Mesothelial cell of epicardium (in vitro differentiated cells): Measurements from ENCODE around the gene RSRC1. TPM values are rescaled to one million over a fixed set of nuclear protein-coding genes. Genes with fewer than 3 reads are reported as not detected.

Experiments used
- DNase-seq, 2 experiments: peaks; one replicate each; pipeline ENCODE4 v3.0.0; 2021; ENCODE audit warnings: low spot score in 2 of 2; ENCODE audit not compliant: unreplicated experiment in 2 of 2
- H3K27ac Mint-ChIP-seq: 2 replicates; pipeline ENCODE4 v1.8.0; 2021; ENCODE audit warnings: mixed read lengths
- H3K27me3 Mint-ChIP-seq: 2 replicates; pipeline ENCODE4 v1.8.0; 2021; ENCODE audit warnings: low read depth, mixed read lengths
- H3K36me3 Mint-ChIP-seq: 2 replicates; pipeline ENCODE4 v1.8.0; 2021; ENCODE audit warnings: mixed read lengths
- H3K4me1 Mint-ChIP-seq: 2 replicates; pipeline ENCODE4 v1.8.0; 2021; ENCODE audit warnings: mixed read lengths
- H3K4me3 Mint-ChIP-seq: 2 replicates; pipeline ENCODE4 v1.8.0; 2021; ENCODE audit warnings: mild to moderate bottlenecking, moderate library complexity, mixed read lengths
- H3K9me3 Mint-ChIP-seq: 2 replicates; pipeline ENCODE4 v1.8.0; 2021; ENCODE audit warnings: mixed read lengths
- CTCF ChIP-seq: fragments of 200-600 bp; sonication (generic); IDR thresholded peaks from one replicate; pipeline ENCODE4 v1.5.0; 2021; ENCODE audit warnings: antibody characterized with exemption; ENCODE audit not compliant: unreplicated experiment
- total RNA-seq: library from RNA; stranded (reverse); gene quantifications from 3 replicates; pipeline ENCODE4 v1.2.1, GENCODE V29; 2021

RSRC1 gene
- total RNA-seq, 1 donor from 2014 or later = 34.9 TPM

- TF ChIP-seq CTCF = no peak
- Mint-ChIP-seq H3K36me3 (peaks cover 18% of the 10 kb centered on the region), H3K27me3 (no peaks in the 10 kb centered on the region), H3K4me1 (no peaks in the 10 kb centered on the region), H3K4me3 (no peak overlapping the region), H3K9me3 (peaks cover 24% of the 10 kb centered on the region), H3K27ac (no peak overlapping the region)
- no peak for DNase-seq
Measured at GRCh38 chr3:158267015-158267414, 157.1 kb downstream of the RSRC1 start.

- Mint-ChIP-seq H3K27ac (no peak overlapping the region), H3K4me3 (no peak overlapping the region), H3K36me3 (peaks cover 18% of the 10 kb centered on the region), H3K27me3 (no peaks in the 10 kb centered on the region), H3K9me3 (peaks cover 21% of the 10 kb centered on the region), H3K4me1 (no peaks in the 10 kb centered on the region)
- DNase-seq = no peak
- no peak for TF ChIP-seq CTCF
Measured at GRCh38 chr3:158269942-158270341, 160.1 kb downstream of the RSRC1 start.

GRCh38 chr3:158272081-158272480 lies 162.2 kb downstream of the RSRC1 start:
- H3K4me1 Mint-ChIP-seq = no peaks in the 10 kb centered on the region
- H3K27ac Mint-ChIP-seq = no peak overlapping the region
- H3K4me3 Mint-ChIP-seq = no peak overlapping the region
- H3K9me3 Mint-ChIP-seq = peaks cover 11% of the 10 kb centered on the region
- H3K27me3 Mint-ChIP-seq = no peaks in the 10 kb centered on the region
- peaks cover 12% of the 10 kb centered on the region for H3K36me3 Mint-ChIP-seq
- TF ChIP-seq CTCF = no peak
- no peak for DNase-seq

GRCh38 chr3:158273656-158274055 lies 163.8 kb downstream of the RSRC1 start:
- Mint-ChIP-seq H3K27ac (no peak overlapping the region), H3K36me3 (peaks cover 10% of the 10 kb centered on the region), H3K9me3 (peaks cover 8% of the 10 kb centered on the region), H3K4me1 (no peaks in the 10 kb centered on the region), H3K4me3 (no peak overlapping the region), H3K27me3 (no peaks in the 10 kb centered on the region)
- TF ChIP-seq CTCF = no peak
- DNase-seq = no peak

GRCh38 chr3:158278187-158278586 lies 168.3 kb downstream of the RSRC1 start:
- Mint-ChIP-seq H3K4me1 (no peaks in the 10 kb centered on the region), H3K9me3 (peaks cover 8% of the 10 kb centered on the region), H3K36me3 (peaks cover 9% of the 10 kb centered on the region), H3K27ac (no peak overlapping the region), H3K4me3 (no peak overlapping the region), H3K27me3 (no peaks in the 10 kb centered on the region)
- TF ChIP-seq CTCF = no peak
- no peak for DNase-seq

GRCh38 chr3:158279609-158280008 lies 169.7 kb downstream of the RSRC1 start:
- no peaks in the 10 kb centered on the region for H3K4me1 Mint-ChIP-seq
- H3K4me3 Mint-ChIP-seq = no peak overlapping the region
- no peak for DNase-seq
- H3K27ac Mint-ChIP-seq = no peak overlapping the region
- H3K27me3 Mint-ChIP-seq = no peaks in the 10 kb centered on the region
- TF ChIP-seq CTCF = no peak
- H3K36me3 Mint-ChIP-seq = peaks cover 9% of the 10 kb centered on the region
- peaks cover 8% of the 10 kb centered on the region for H3K9me3 Mint-ChIP-seq
